CD4-positive, alpha-beta T cell treated with Interleukin-2 at 100 ng/mL for 4 hours (primary cell): ENCODE results near the gene SLC30A10.
"Not testable (repeated sequence)": the region's sequence is repeated elsewhere in the genome, so short reads cannot be mapped to it uniquely, and the experiment has no call there.

ENCODE experiments used
- DNase-seq: peaks from one replicate; pipeline ENCODE4 v3.0.0-alpha.2; 2020; ENCODE audit warnings: low spot score

The SLC30A10 gene

DNA sequence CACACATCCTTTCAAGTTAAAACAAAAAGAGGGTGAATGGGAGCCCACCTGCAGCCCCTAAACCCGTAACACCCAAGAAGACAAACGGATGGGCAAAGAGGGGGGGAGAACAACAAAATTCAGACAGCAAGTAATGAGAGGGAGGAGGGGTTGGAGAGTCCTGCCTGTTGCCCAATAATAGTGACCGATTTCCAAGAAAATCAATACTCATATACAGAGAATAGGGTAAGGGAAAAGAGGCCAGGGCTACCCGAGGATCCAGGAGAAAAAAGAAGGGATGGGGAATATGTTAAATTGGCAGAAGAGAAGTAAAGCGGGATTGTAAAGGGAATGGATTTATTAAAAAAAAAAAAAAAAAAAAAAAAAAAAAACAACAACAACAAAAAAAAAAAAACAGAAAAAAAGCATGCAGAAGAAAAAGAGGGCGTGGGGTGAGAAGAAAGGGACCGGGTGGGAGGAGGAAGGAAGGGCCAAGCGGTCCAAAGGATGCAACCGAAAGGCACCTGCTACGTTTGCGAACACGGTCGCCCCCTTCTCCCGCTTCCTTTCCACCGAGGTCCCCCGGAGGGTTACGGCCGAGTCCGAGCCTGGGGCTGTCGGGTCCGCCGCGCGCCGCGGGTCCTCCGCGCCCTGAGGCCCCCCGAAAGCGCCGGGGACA is 930 bp downstream of the SLC30A10 start:
- DNase-seq = no peak

DNA sequence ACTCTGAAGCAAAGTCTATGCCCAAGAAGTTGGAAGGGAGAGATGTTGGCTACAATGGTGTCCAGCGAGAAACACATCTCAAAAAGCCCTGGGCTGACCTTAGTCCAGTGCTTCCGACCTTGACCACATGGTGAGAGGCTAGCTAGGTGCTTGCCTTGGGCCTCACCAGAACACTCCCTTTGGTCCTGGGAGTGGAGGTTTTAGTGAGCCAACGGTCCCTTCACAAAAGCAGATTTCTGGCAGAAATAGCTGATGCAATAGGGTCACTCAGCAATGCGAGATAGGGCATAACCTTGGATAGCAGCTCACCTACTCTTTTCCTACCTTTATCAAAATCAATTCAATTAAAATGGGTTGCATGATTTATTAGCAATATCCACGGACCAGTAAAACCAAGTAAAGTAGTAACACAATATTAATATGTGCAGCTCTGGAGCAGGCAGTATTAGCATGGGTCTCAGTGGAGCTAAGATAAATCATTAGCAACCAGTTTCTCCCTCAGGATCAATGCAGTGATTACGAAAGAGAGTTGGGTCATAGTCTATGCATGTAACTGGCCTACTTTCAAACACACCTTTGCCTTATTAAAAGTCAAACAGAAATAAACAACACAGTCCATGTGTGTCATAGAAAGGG is 1.9 kb downstream of the SLC30A10 start:
- DNase-seq = no peak

DNA sequence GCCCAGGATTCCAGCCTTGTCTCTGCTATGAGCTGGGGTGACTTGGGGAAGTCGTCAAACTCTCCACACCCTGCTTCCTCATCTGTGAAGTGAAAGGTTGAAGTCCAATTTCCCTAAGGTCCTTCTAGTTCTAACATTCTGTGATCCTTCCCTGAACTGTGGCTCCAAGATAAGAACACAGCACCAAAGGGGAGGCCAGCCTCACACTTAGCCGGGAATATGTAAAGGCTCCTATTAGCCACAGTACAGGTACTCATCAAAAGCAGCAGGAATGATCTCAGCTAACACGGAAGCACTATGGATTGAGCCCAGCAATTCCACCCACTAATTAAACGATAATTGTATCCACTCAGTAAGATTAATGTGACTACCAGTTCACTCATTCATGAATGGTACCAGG is 4.0 kb downstream of the SLC30A10 start:
- DNase-seq = no peak

DNA sequence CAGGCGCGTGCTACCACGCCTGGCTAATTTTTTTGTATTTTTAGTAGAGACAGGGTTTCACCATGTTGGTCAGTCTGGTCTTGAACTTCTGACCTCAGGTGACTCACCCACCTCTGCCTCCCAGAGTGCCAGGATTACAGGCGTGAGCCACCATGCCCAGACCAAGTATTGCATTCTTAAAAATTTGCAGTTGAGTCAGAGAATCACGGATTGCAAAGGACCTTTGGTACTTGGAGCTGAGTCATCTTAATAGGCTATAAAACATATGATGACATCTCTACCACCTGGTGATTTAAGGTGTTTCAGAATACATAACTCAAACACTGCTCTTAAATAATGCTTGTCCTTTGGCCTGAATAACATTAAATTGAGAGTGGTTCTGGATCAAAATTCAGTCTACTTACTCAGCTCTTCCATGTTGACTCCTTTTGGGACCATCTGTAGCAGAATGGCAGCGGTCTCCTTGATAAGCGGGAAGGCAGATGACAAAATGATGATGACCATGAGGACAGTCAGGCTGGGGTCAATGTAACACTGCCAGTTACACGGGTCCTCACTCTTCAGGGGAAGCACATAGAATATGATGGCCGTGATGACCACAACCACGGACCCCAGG is 10.4 kb downstream of the SLC30A10 start:
- DNase-seq = no peak

DNA sequence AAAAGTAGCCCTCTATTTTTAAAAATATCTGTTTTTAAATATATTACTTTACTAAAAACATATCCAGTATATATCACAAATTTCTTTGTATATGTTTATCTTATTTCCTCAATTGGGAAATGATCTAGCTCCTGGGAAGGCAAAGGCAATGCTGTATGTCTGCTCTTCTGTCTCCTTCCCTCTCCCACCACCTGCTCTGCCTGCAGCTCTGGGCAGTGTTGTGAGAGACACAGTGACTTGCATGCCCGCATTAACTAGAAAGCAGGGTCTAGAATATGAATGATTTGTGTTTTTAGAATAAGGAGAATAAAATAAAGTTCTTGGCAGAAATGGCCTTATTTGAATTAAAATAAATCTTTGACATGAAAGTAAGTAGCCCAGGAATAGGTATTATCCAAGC is 11.1 kb downstream of the SLC30A10 start:
- DNase-seq = no peak

DNA sequence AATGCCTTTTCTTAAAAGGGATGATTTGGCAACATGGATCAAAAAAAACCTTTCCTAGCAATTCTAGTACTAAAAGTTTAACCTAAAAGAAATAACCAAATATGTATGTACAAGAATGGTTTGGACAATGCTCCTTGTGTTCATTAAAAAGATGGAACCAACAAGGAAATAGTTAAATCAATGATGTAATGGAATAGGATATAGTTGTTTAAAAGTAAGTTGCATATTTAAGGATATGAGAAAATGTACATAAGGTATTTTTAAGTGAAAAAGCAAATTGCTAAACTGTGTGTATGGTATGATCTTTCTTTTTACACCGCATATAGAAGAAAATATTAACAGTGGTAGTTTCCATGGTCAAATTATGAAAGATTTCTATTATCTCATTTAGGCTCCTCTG is 12.1 kb downstream of the SLC30A10 start:
- DNase-seq = no peak

DNA sequence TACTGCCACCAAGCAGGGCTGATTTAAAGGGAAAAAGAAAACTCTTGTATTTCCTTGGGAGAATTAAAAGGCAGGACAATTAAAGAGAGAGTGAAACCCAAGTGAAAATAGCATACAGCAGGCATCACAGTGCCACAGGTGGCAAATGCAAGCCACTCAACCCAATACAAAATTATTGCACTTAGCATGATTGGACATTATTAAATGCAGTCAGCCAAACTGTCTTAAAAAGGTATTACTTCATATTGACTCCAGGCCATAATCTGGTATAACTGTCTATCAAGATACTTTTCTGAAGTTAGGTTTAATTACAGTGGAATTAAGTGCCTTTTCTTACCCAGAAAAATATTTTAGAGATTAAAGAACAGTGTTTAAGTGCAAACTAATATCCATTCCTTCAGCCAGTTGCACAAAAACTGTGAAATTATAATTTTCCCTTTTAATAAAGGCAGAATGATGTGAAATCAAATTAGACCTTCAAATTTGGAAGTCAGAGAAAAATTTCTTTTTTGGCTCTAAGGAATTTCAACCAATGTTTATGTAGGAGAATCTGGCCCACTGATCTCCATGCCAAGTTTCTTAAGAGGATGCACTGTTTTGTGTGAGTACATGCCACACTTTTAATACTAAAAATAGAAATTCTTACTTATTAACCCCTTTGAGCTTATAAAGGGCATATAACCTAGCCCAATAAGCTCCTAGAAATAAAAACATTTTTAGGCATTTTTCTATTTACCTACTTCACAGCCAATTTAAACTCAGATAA is 15.2 kb downstream of the SLC30A10 start:
- no peak for DNase-seq

DNA sequence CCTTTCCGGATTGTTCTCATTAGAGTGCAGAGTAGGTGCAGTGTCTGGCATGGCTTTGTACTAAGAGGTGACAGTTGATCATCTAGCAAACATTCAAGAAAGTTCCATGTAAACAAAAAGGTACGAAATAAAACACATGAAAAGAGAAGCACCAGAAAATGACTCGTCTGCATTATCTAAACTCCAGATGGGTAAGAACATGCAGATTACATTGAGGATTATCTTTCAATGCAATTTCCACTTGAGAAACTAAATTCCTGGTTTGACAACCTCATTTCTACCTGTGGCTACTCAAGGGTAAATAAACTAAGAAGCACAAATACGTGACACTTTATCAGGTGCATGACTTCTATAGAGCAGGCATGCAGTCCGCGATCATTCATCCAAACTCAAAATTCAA is 17.6 kb downstream of the SLC30A10 start:
- no peak for DNase-seq

DNA sequence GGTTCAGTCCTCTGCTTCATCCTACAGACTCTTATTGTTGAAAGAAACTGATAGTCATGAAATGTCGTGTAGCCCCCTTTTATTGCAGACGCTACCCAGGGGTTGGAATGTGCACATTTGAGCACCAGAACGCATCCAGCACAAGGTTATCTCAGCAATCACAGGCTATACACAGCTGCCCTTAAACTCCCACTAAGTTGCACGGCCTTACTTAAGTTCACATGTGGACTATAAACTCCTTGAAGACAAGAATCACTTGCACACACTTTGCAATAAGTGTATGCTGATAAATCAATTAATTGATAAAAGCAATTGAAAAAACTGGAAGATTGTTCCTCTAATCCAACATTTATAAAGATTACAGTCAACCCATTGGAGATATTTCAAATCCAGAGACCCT is 18.9 kb downstream of the SLC30A10 start:
- no peak for DNase-seq

DNA sequence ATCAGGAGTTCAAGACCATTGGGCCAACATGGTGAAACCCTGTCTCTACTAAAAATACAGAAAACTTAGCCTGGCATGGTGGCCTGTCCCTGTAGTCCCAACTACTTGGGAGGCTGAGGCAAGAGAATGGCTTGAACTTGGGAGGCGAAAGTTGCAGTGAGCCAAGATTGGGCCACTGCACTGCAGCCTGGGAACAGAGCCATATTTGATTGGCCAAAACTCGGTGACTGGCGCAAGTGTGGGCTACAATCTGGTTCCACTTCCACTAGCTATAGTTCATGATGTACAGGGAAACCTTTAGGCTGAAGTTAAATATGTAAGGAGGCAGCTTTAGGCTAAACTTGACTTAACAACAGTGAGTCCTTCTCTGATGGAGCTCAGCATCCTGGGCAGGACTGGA is 20.2 kb downstream of the SLC30A10 start:
- DNase-seq = no peak

DNA sequence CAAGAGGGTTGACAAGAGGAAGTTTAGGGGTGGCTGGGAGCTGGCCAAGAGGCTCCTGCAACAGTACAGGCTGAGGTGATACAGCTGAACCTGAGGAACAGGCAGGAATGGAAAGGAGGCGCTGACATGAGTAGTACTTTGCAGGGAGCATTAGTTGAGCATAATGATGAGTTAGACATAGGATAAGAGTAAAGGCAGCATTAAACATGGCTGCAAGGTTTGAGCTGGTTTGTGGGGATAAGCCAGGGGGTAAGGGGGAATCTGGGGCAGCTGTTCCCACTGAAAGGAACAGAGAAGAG is 20.6 kb downstream of the SLC30A10 start:
- DNase-seq = no peak

DNA sequence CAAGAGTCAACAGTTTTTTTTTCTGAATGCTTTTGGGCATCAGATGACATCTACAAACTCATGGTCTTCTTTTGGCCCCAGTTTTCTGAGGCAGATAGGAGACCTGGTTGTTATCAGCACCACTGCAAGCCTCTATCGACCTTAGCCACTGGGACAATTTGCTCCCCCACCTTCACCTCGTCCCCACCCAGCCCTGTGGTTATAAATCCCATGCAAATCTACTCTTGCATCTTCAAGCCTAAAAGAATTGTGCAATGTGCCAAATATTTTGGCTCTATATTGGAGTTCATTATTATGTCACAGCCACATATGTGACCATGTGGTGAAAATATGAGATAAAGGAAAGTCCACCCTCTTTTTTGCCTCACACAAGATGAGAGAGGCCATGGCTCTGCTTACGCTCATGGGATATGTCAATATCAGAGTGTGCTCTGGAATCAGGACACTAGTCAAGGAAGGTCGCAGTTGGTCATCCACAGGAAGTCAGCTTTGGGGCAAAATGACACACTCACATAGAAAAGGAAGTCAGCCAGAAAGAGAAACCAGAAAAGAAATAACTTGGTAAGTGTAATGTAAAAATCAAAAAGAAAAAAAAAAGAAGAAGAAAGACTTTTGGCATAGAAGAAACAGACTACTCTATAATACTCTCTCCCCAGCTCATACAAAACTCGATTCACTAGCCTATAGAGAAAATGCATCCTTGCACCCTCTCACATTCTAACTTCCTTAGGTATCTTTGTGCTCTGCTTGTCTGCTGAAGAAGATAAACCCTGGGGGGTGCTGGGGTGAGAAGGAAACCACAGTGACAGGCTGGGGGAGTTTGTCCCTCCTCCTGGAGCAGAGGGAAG is 21.2 kb downstream of the SLC30A10 start:
- no peak for DNase-seq

DNA sequence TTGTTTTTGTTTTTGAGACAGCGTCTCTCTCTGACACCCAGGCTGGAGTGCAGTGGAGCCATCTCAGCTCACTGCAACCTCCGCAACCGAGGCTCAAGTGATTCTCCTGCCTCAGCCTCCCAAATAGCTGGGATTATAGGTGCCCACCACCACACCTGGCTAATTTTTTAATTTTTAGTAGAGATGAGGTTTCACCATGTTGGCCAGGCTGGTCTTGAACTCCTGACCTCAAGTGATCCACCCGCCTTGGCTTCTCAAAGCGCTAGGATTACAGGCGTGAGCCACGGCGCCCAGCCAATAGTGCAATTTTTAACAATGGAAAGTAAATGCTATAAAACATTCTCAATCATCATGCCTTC is 21.8 kb downstream of the SLC30A10 start:
- DNase-seq = not testable (repeated sequence)

DNA sequence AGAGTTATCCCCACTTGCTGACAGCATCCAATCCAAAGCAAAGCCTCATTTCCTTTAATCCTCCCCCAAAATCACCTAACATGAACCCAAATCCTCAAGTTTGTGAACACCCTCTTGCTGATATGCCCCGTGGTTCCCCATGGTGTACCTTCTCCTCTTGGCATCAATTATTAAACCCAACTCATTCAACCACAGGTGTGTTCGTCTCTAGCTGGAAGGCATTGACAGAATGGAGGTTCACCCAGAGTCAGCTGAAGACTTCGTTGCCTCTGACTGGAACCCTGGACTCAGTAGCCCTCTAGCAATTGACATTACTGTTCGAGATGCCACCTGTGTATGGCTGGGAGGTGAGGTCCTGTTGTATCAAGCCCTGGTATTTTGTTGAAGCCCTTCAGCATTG is 22.8 kb downstream of the SLC30A10 start:
- no peak for DNase-seq

DNA sequence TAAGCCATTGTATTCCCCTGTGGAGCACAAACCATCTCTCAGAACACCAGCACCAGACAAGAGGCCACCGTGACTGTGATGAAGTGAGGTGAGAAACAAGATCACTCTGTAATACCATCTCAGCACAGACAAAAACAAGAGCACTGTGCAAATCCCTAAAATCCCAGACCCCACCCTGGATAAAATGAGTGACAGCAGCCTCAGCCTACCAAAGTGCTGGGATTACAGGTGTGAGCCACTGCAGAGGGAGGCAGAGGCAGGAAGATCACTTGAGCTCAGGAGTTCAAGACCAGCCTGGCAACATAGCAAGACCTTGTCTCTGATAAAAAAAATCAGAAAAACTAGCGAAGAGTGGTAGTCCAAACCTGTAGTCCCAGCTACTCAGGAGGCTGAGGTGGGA is 23.4 kb downstream of the SLC30A10 start:
- DNase-seq = no peak

DNA sequence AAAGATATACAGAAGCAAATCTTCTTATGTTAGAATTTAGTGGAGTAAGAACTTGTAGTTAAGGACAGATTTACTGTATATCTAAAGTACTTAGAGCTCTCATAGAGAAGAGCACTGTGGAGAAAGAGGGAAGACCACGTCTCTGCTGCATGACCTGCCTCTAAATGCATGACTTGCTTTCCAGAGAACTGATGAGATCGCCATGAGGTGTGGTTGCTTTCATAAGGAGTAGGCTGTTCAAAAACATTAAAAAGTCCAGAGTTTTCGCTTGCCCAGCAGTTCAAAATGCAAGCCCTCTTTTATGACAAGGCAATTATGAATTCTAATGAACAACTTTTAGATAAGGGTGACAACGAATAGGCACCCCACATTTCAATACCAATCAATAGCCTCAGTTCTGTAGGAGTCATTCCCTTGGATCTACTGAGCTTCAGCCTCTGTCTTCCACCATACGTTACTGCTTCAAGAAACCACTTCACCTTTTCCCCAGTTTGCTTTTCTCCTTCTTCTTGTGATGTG is 24.9 kb downstream of the SLC30A10 start:
- no peak for DNase-seq

DNA sequence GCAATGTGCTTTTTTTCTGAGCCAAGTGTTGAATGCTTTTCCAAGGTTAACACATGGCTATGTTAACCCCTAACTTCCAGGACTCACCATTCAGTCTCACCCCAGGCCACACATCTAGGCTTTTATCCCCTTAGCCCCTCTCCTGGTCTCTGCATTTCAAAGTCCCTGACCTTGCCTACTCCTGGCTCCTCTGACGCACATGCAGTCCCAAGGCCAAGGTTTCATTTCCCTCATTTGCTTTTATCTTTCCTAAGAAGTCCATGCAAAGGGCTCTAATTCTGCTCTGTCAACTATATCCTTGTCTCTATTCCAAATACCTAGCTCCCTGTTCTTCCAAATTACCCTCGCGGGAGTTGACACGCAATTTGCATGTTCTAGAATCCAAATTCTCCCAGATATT is 25.4 kb downstream of the SLC30A10 start:
- DNase-seq = no peak

DNA sequence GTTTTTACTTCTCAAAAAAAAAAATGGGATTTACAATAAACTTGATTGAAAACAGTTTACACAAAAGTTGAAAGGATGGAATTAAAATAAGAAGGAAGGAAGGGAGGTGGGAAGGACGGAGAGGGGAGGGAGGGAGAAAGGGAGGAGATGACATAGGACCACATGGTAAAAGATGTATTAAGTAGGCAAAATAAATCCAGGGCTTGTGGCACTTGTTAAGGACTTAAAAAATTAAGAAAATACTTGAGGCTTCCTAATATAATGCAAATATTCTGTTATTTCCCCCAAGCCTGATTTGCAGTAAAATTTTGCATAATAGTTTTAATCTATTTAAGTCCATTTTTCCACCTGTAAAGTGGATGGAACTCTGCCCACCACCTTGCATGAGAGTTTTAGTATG is 27.5 kb downstream of the SLC30A10 start:
- no peak for DNase-seq

DNA sequence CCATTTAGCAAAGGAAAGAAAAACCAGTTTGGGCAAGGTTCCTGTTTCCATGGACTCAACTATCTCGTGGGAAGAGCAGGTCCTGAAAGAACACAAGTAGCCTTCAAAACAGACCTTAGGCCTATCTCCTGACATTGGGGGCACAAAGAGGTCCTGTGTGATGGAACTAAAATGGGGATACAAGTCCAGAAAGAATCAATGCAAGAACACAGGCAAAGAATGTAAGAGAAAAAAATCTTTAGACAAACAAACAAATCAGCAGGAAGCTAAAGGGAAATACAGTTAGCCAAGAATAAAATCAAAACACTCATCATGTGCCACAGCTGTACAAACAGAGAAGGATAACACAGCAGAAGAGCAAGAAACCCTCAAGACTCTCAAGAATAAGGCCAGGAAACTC is 28.2 kb downstream of the SLC30A10 start:
- DNase-seq = no peak

DNA sequence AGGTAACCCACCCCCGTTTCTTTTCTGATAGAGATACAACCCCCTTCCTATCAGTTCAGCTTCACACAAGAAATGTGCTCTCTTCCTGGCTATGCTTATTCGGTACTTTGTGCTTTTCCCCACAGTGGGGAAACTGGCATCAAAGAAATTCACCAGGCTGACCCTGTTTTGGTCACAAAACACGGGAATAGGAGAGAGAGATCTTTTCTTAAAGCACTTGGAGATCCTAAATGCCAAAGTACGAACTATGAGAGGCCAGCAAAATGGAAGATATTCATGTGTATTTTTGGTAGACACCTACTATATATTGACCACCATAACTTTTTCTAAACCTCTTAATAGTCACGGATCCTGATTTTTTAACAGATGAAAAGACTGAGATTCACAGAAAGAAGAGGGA is 30.0 kb downstream of the SLC30A10 start:
- no peak for DNase-seq

DNA sequence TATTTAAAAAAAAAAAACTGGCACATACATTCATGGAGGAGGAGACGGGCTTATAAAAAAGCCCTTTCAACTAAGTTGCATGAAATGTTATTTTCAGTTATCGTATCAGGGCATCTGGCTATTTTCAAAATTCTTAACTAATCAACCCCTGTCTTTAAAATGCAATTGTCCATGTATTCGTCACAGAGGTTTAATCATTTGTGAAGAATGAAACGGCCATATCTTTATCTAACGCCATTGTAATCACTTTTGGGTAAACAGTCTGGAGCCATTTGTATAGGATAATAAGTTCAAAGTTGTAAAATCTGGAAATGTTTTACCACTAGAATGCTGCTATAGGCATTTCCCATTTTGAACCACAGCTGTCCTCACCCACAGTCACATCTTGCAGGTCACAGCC is 30.4 kb downstream of the SLC30A10 start:
- DNase-seq = no peak

DNA sequence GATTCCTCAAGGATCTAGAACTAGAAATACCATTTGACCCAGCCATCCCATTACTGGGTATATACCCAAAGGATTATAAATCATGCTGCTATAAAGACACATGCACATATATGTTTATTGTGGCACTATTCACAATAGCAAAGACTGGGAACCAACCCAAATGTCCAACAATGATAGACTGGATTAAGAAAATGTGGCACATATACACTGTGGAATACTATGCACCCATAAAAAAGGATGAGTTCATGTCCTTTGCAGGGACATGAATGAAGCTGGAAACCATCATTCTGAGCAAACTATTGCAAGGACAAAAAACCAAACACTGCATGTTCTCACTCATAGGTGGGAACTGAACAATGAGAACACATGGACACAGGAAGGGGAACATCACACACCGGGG is 36.1 kb downstream of the SLC30A10 start:
- DNase-seq = not testable (repeated sequence)
